Endothelial cell of umbilical vein (primary cell): Measurements from ENCODE around the gene LRRC8B. TPM values are rescaled to one million over a fixed set of nuclear protein-coding genes. Genes with fewer than 3 reads are reported as not detected.

ENCODE experiments used
- BruUV-seq: library from RNA; stranded (reverse); fragments of 400-500 nt; replicated peaks from 2 replicates; lab custom pipeline; 2021; lab: Mats Ljungman, UMichigan
- CTCF ChIA-PET: fragments of 300-600, 350-600 bp; sonication (Branson Sonifier 250); formaldehyde crosslinking; loops from one replicate; lab custom pipeline; 2021; ENCODE audit warnings: antibody characterized with exemption, inconsistent platforms; lab: Charles Lee
- POLR2A ChIA-PET: fragments of 300-600, 350-600 bp; sonication (Branson Sonifier 250); formaldehyde crosslinking; loops from one replicate; lab custom pipeline; 2021; ENCODE audit warnings: antibody characterized with exemption, inconsistent platforms; lab: Charles Lee
- DNase-seq: peaks from one replicate; pipeline ENCODE4 v3.0.0-alpha.2; 2011; ENCODE audit warnings: low read depth, low spot score
- FAIRE-seq: peaks from 2 replicates; lab custom pipeline; 2011; peaks lifted over from hg19 to GRCh38; lab: Jason Lieb, UNC
- H2AFZ ChIP-seq: 2 replicates; pipeline ENCODE4 v1.6.0; 2012; ENCODE audit warnings: low read depth, low read length, control low read depth, inconsistent platforms
- H3K27ac ChIP-seq: 2 replicates; pipeline ENCODE4 v1.5.1; 2011; ENCODE audit warnings: low read depth, mild to moderate bottlenecking, control low read depth, low read length, moderate library complexity; ENCODE audit not compliant: insufficient read depth
- H3K27me3 ChIP-seq, 2 experiments: 2 replicates each; pipeline versions ENCODE4 v1.6.0 to v1.6.1; 2011; ENCODE audit warnings: low read length in 2 of 2, mixed read lengths in 1 of 2; ENCODE audit not compliant: control insufficient read depth in 2 of 2, insufficient read depth in 2 of 2
- H3K36me3 ChIP-seq, 2 experiments: 2 replicates in 1 of 2; 3 replicates in 1 of 2; pipeline ENCODE4 v1.5.1; 2011; ENCODE audit warnings: low read length in 2 of 2, mild to moderate bottlenecking in 1 of 2, moderate library complexity in 1 of 2; ENCODE audit not compliant: control insufficient read depth in 2 of 2, insufficient read depth in 2 of 2; ENCODE audit errors: extremely low read depth in 1 of 2
- H3K4me1 ChIP-seq: 3 replicates; pipeline ENCODE4 v1.5.1; 2011; ENCODE audit warnings: mild to moderate bottlenecking, low read length; ENCODE audit not compliant: control insufficient read depth, insufficient read depth; ENCODE audit errors: extremely low read depth
- H3K4me2 ChIP-seq: 2 replicates; pipeline ENCODE4 v1.6.1; 2011; ENCODE audit warnings: low read length, control low read depth, mixed read lengths; ENCODE audit not compliant: insufficient read depth
- H3K4me3 ChIP-seq, 3 experiments: fragments of 200-600 bp in 1 of 3; sonication (generic), shearing (Covaris generic) in 1 of 3; replicated peaks in 1 of 3; 2 replicates each; pipeline ENCODE4 v1.5.1; 2011 to 2016; ENCODE audit warnings: control low read depth in 3 of 3, low read length in 3 of 3, mild to moderate bottlenecking in 2 of 3, inconsistent platforms in 1 of 3, low read depth in 1 of 3, moderate library complexity in 1 of 3; ENCODE audit not compliant: insufficient read depth in 1 of 3
- H3K79me2 ChIP-seq: 2 replicates; pipeline ENCODE4 v1.6.0; 2012; ENCODE audit warnings: low read length, inconsistent platforms; ENCODE audit not compliant: control insufficient read depth, insufficient read depth
- H3K9ac ChIP-seq: replicated peaks from 2 replicates; pipeline ENCODE3; 2011; ENCODE audit warnings: low read length, control low read depth; ENCODE audit not compliant: insufficient read depth; ENCODE audit errors: extremely low read depth
- H3K9me1 ChIP-seq: replicated peaks from 3 replicates; pipeline ENCODE4 v1.6.0; 2011; ENCODE audit warnings: mild to moderate bottlenecking, low read length; ENCODE audit not compliant: control insufficient read depth, insufficient read depth; ENCODE audit errors: extremely low read depth
- H3K9me3 ChIP-seq: replicated peaks from 2 replicates; pipeline ENCODE4 v1.5.1; 2012; ENCODE audit warnings: low read length, inconsistent platforms; ENCODE audit not compliant: control insufficient read depth, insufficient read depth
- H4K20me1 ChIP-seq: replicated peaks from 2 replicates; pipeline ENCODE3; 2011; ENCODE audit warnings: mild to moderate bottlenecking, low read length; ENCODE audit not compliant: control insufficient read depth, insufficient read depth; ENCODE audit errors: extremely low read depth
- EZH2 ChIP-seq: IDR thresholded peaks from 2 replicates; pipeline ENCODE4 v1.6.1; 2012; ENCODE audit warnings: borderline replicate concordance, low read depth, mild to moderate bottlenecking, moderate library complexity, low read length, inconsistent platforms; ENCODE audit not compliant: severe bottlenecking
- FOS ChIP-seq: IDR thresholded peaks from 2 replicates; pipeline ENCODE4 v1.6.1; 2011; ENCODE audit warnings: mild to moderate bottlenecking, low read length, moderate library complexity, borderline replicate concordance; ENCODE audit not compliant: insufficient read depth
- GATA2 ChIP-seq: IDR thresholded peaks from 2 replicates; pipeline ENCODE4 v1.7.0; 2011; ENCODE audit warnings: low read depth, mild to moderate bottlenecking, moderate library complexity, mixed read lengths, low read length; ENCODE audit not compliant: insufficient read length, insufficient read depth
- MAX ChIP-seq: IDR thresholded peaks from 2 replicates; pipeline ENCODE4 v1.6.1; 2011; ENCODE audit not compliant: insufficient read depth, insufficient read length
- MYC ChIP-seq: IDR thresholded peaks from one replicate; pipeline ENCODE4 v1.6.1; 2011; ENCODE audit warnings: mild to moderate bottlenecking, low read depth, low read length
- POLR2A ChIP-seq: IDR thresholded peaks from 2 replicates; pipeline ENCODE4 v1.6.1; 2012; ENCODE audit warnings: low read depth, mild to moderate bottlenecking, control low read depth, low read length
- POLR2AphosphoS5 ChIP-seq: IDR thresholded peaks from 2 replicates; pipeline ENCODE4 v1.6.1; 2012; ENCODE audit warnings: low read depth, mild to moderate bottlenecking, control low read depth, low read length, moderate library complexity; ENCODE audit not compliant: insufficient read depth
- dilution Hi-C: fragments of 300-500 bp; cut with MboI; formaldehyde crosslinking; loops from one replicate; pipeline ENCODE4 v1.15.0; 2019; ENCODE audit warnings: low sequenced_read_pairs; ENCODE audit not compliant: extremely low pct_ligation_motif_present
- intact Hi-C: fragments of 100-400 bp; cut with micrococcal nuclease; formaldehyde crosslinking; loops from one replicate; pipeline ENCODE4 v1.10.0; 2022
- polyA plus RNA-seq, 4 experiments: library from polyadenylated mRNA; depleted of rRNA in 3 of 4; stranded (reverse) in 3 of 4; unstranded in 1 of 4; fragments of >200 nt; gene quantifications; 2 replicates each; pipeline versions ENCODE4 v1.2.1 to v1.2.3, GENCODE V29; 2011 to 2012; ENCODE audit warnings: missing spikeins in 1 of 4
- total RNA-seq: library from RNA; stranded (reverse); gene quantifications from 2 replicates; pipeline ENCODE4 v1.2.3, GENCODE V29; 2021
- TF ChIP-seq, protein P1 (sequence below), 2 donors: IDR thresholded peaks; 1 replicate in 1 of 2; 2 replicates in 1 of 2; pipeline ENCODE4 v1.5.1; 2011; ENCODE audit warnings: low read length in 2 of 2, mild to moderate bottlenecking in 2 of 2, moderate library complexity in 2 of 2, control low read depth in 1 of 2, inconsistent platforms in 1 of 2, low read depth in 1 of 2; ENCODE audit not compliant: insufficient read depth in 1 of 2; ENCODE audit errors: extremely low read depth in 1 of 2

Gene LRRC8B
- total and polyA plus RNA-seq, 2 donors (not counting 3 experiments of a cell fraction or from before 2014, with no cell fraction given): 15.2 to 15.8 TPM

GRCh38 chr1:89633248-89633799 lies 108.7 kb downstream of the LRRC8B start:
- CTCF ChIA-PET: interaction anchor here (0.7 to 10.8 kb wide), 20 partner anchors 10 to 150 kb away, joined by 3 to 230 read pairs (median 5); no protein-coding TSS in a partner anchor
- no TSS peak for BruUV-seq

More at GRCh38 chr1:89633248-89633799, 108.7 kb downstream of the LRRC8B start:
- Histone ChIP-seq H3K79me2 (peaks cover 48% of the 10 kb centered on the region), H3K36me3 (no peaks in the 10 kb centered on the region), H3K27me3 (no peaks in the 10 kb centered on the region), H4K20me1 (no peaks in the 10 kb centered on the region), H2AFZ (peak overlapping the region; percentile 69), H3K4me3 (peak overlapping the region; percentile 72 to 100 (median 99)), H3K27ac (peak overlapping the region; percentile 97), H3K9me3 (no peaks in the 10 kb centered on the region), H3K4me2 (peak overlapping the region; percentile 96), H3K4me1 (peaks cover 32% of the 10 kb centered on the region), H3K9ac (peak overlapping the region; percentile 99), H3K9me1 (no peaks in the 10 kb centered on the region)
- peak; percentile 44 for TF ChIP-seq POLR2AphosphoS5
- no peak for TF ChIP-seq EZH2
- no peak for TF ChIP-seq GATA2
- no peak for TF ChIP-seq MYC
- no peak for TF ChIP-seq POLR2A
- TF ChIP-seq MAX: no peak
- TF ChIP-seq, protein P1, sequence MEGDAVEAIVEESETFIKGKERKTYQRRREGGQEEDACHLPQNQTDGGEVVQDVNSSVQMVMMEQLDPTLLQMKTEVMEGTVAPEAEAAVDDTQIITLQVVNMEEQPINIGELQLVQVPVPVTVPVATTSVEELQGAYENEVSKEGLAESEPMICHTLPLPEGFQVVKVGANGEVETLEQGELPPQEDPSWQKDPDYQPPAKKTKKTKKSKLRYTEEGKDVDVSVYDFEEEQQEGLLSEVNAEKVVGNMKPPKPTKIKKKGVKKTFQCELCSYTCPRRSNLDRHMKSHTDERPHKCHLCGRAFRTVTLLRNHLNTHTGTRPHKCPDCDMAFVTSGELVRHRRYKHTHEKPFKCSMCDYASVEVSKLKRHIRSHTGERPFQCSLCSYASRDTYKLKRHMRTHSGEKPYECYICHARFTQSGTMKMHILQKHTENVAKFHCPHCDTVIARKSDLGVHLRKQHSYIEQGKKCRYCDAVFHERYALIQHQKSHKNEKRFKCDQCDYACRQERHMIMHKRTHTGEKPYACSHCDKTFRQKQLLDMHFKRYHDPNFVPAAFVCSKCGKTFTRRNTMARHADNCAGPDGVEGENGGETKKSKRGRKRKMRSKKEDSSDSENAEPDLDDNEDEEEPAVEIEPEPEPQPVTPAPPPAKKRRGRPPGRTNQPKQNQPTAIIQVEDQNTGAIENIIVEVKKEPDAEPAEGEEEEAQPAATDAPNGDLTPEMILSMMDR (IDR thresholded peaks at IDR 0.05; ENCODE audit: extremely low read depth in 1 of 2, insufficient read depth in 1 of 2, low read depth in 1 of 2, low read length in 2 of 2): no peak
- no peak for TF ChIP-seq FOS
- no peak for FAIRE-seq
- intact Hi-C loops: loop anchor here (1.0 to 5.0 kb wide), 4 partner anchors 124 to 641 kb away; partner anchors contain the start of genes KYAT3 and RBMXL1
- dilution Hi-C loops: no loop called here
- no peak for DNase-seq
- POLR2A ChIA-PET: interaction anchor here (0.7 to 2.6 kb wide), 2 partner anchors 124 to 130 kb away, joined by 3 to 16 read pairs; no protein-coding TSS in a partner anchor
